Gastrocnemius medialis (tissue), 4 donors: Measurements from ENCODE around the gene ETV7. TPM values are rescaled to one million over a fixed set of nuclear protein-coding genes. Genes with fewer than 3 reads are reported as not detected.
"Not testable (repeated sequence)": the region's sequence is repeated elsewhere in the genome, so short reads cannot be mapped to it uniquely, and the experiment has no call there.

ENCODE experiments used
- ATAC-seq, 2 donors: fragments of 150-250 bp; one replicate each; pipeline ENCODE4 v1.9.1; 2016
- DNase-seq, 2 donors: peaks; one replicate each; pipeline ENCODE4 v3.0.0-alpha.2; 2019
- H3K27ac ChIP-seq, 4 donors: fragments of 200-600 bp; sonication (generic); 1 replicate in 1 of 4; 2 replicates in 3 of 4; pipeline ENCODE4 v1.5.1; 2016 to 2018; ENCODE audit warnings: mild to moderate bottlenecking in 2 of 4, moderate library complexity in 1 of 4
- H3K27me3 ChIP-seq, 3 donors: fragments of 200-600 bp; sonication (generic) in 2 of 3; 1 replicate in 1 of 3; 2 replicates in 2 of 3; pipeline versions ENCODE4 v1.5.1 to v1.6.0; 2016 to 2019; ENCODE audit warnings: mild to moderate bottlenecking in 1 of 3, moderate library complexity in 1 of 3
- H3K36me3 ChIP-seq, 2 donors: fragments of 200-600 bp; sonication (generic) in 1 of 2; one replicate each; pipeline ENCODE4 v1.5.1; 2017 to 2018
- H3K4me1 ChIP-seq, 2 donors: fragments of 200-600 bp; sonication (generic) in 1 of 2; one replicate each; pipeline ENCODE4 v1.5.1; 2016 to 2017; ENCODE audit warnings: mild to moderate bottlenecking in 2 of 2
- H3K4me3 ChIP-seq, 4 donors: fragments of 200-600 bp; sonication (generic) in 3 of 4; 1 replicate in 1 of 4; 2 replicates in 3 of 4; pipeline ENCODE4 v1.5.1; 2016 to 2019; ENCODE audit warnings: mild to moderate bottlenecking in 2 of 4
- H3K9me3 ChIP-seq, 3 donors: fragments of 200-600 bp; sonication (generic) in 2 of 3; 1 replicate in 1 of 3; 2 replicates in 2 of 3; pipeline ENCODE4 v1.5.1; 2016 to 2019
- POLR2A ChIP-seq, 2 donors: fragments of 450-650 bp; IDR thresholded peaks; one replicate each; pipeline ENCODE4 v1.6.1; 2017; ENCODE audit warnings: antibody characterized with exemption in 2 of 2, mild to moderate bottlenecking in 2 of 2, moderate library complexity in 2 of 2
- in situ Hi-C, 4 donors: fragments of 200-750 bp; cut with MboI; loops; one replicate each; pipeline versions ENCODE4 v1.15.0 to v1.8.0; 2017; ENCODE audit warnings: low sequenced_read_pairs in 4 of 4
- intact Hi-C: fragments of 100-400 bp; cut with DNase I; formaldehyde crosslinking; loops from one replicate; pipeline ENCODE4 v1.15.1; 2023; ENCODE audit warnings: low total_unique reads
- total RNA-seq, 4 donors: library from RNA; depleted of rRNA; stranded (reverse); fragments of >200 nt; gene quantifications; one replicate each; pipeline versions ENCODE4 v1.1.0 to v1.2.3, GENCODE V29; 2016
- TF ChIP-seq, protein P1 (sequence below), 5 experiments: fragments of 450-650 bp in 3 of 5; fragments of 200-600 bp in 2 of 5; sonication (generic) in 2 of 5; IDR thresholded peaks in 4 of 5; conservative IDR thresholded peaks in 1 of 5; 1 replicate in 4 of 5; 2 replicates in 1 of 5; pipeline ENCODE4 v1.5.1; 2016 to 2019; ENCODE audit warnings: antibody characterized with exemption in 5 of 5, mild to moderate bottlenecking in 3 of 5, moderate library complexity in 3 of 5

The ETV7 gene
- total RNA-seq, 4 donors from 2014 or later: not detected

DNA sequence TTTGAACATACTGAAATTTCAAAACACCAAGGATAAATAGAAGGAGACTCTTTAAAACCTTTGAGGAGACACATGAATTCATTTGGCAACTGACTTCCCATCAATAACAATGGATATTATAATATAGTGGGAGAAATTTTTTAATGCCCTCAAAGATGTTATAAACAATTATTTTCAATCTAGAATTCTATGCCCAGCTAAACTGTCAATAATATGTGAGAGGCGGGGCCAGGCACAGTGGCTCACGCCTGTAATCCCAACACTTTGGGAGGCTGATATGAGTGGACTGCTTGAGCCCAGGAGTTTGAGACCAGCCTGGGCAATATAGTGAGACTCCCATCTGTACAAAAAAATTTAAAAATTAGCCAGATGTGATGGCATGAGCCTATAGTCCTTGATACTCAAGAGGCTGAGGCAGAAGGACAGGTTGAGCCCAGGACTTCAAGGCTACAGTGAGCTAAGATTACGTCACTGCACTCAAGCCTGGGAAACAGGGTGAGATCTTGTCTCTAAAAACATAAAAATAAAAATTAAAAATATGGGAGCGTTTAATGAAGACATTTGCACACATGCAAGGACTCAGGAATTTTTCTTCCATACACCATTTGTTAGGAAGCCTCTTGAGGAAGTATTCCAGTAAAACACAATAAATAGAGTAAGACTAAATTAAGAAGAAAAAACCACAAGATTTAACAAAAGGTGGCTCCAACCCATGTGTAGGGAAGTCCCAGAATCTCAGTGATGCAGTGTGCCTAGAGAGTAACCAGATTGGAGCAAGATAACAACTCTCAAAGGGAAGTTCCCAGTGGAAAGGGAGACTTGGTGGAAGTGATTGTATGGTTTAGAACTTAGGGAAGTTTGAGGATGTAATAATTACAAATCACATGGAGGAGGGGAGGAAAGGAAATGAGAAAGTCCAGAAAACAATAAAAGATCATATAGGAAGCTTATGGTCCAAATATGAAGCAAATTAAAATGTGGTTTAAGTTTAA lies 26.3 kb upstream of the ETV7 start:
- intact Hi-C loops (no loop called here), in situ Hi-C loops (no loop called here)
- H3K36me3 ChIP-seq: no peaks in the 10 kb centered on the region
- no peak for TF ChIP-seq POLR2A (IDR thresholded peaks at IDR 0.05)
- TF ChIP-seq, protein P1, sequence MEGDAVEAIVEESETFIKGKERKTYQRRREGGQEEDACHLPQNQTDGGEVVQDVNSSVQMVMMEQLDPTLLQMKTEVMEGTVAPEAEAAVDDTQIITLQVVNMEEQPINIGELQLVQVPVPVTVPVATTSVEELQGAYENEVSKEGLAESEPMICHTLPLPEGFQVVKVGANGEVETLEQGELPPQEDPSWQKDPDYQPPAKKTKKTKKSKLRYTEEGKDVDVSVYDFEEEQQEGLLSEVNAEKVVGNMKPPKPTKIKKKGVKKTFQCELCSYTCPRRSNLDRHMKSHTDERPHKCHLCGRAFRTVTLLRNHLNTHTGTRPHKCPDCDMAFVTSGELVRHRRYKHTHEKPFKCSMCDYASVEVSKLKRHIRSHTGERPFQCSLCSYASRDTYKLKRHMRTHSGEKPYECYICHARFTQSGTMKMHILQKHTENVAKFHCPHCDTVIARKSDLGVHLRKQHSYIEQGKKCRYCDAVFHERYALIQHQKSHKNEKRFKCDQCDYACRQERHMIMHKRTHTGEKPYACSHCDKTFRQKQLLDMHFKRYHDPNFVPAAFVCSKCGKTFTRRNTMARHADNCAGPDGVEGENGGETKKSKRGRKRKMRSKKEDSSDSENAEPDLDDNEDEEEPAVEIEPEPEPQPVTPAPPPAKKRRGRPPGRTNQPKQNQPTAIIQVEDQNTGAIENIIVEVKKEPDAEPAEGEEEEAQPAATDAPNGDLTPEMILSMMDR (IDR thresholded peaks at IDR 0.05 in 4 of 5, conservative IDR thresholded peaks at IDR 0.05 in 1 of 5): no peak
- H3K27ac ChIP-seq: no peak overlapping the region
- H3K27me3 ChIP-seq: no peaks in the 10 kb centered on the region
- H3K9me3 ChIP-seq: no peaks in the 10 kb centered on the region
- ATAC-seq (no peak), DNase-seq (no peak)
- no peaks in the 10 kb centered on the region for H3K4me1 ChIP-seq
- H3K4me3 ChIP-seq: no peak overlapping the region

DNA sequence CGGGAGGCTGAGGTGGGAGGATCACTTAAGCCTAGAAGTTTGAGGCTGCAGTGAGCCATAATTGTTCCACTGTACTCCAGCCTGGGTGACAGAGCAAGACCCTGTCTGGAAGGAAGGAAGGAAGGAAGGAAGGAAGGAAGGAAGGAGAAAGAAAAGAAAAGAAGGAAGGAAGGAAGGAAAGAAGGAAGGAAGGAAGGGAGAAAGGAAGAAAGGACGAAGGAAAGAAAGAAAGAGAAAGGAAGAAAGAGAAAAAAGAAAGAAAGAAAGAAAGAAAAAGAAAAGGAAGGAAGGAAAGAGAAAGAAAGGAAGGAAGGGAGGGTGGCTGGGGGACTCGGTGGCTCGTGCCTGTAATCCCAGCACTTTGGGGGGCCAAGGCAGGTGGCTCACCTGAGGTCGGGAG lies 22.2 kb upstream of the ETV7 start:
- H3K9me3 ChIP-seq, in situ Hi-C loops, H3K4me1 ChIP-seq, H3K36me3 ChIP-seq, ATAC-seq, DNase-seq, H3K27me3 ChIP-seq, H3K4me3 ChIP-seq, H3K27ac ChIP-seq, intact Hi-C loops: not testable (repeated sequence)

DNA sequence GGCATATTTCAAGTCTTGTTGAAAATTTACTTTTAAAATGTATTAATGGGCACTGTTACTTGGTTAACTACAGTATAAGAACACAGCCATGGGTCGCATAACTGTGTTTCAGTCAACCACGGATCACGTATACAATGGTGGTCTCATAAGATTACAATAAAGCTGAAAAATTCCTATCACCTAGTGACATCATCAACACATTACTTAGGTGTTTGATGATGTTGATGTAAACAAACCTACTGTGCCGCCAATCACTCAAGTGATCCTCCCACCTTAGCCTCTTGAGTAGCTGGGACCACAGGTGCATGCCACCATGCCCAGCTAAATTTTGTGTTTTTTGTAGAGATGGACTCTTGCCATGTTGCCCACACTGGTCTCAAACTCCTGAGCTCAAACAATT lies 16.7 kb upstream of the ETV7 start:
- TF ChIP-seq, protein P1 (IDR thresholded peaks at IDR 0.05 in 4 of 5, conservative IDR thresholded peaks at IDR 0.05 in 1 of 5): no peak
- TF ChIP-seq POLR2A (IDR thresholded peaks at IDR 0.05): no peak

DNA sequence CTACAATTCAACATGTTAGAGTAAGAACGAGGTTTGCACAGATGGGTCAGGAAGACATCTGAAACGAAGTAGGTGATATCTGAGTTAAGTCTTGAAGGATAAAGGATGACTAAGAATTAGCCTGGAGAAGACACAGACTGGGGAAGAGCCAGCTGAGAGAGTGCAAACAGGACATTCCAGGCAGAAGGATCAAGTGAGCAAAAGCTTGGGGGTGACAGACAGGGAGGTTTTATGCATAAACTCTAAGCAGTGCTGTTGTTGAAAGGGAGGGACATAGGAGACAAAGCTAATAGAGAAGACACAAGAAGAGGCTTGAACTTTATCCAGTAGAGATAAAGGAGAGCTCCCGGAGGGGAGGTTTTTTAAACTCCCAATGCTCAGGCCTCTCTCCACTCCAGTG lies 15.0 kb upstream of the ETV7 start:
- no peak for DNase-seq
- ATAC-seq: no peak
- H3K27ac ChIP-seq: no peak overlapping the region
- H3K9me3 ChIP-seq: no peaks in the 10 kb centered on the region
- H3K27me3 ChIP-seq: no peaks in the 10 kb centered on the region
- H3K4me1 ChIP-seq: no peaks in the 10 kb centered on the region
- H3K4me3 ChIP-seq: no peak overlapping the region
- intact Hi-C loops: no loop called here
- in situ Hi-C loops: no loop called here
- TF ChIP-seq, protein P1 (IDR thresholded peaks at IDR 0.05 in 4 of 5, conservative IDR thresholded peaks at IDR 0.05 in 1 of 5): no peak
- no peak for TF ChIP-seq POLR2A (IDR thresholded peaks at IDR 0.05)
- H3K36me3 ChIP-seq: no peaks in the 10 kb centered on the region

More for the DNA sequence above, 16.7 kb upstream of the ETV7 start:
- Histone ChIP-seq H3K4me1 (no peaks in the 10 kb centered on the region), H3K27ac (no peak overlapping the region), H3K9me3 (no peaks in the 10 kb centered on the region), H3K4me3 (no peak overlapping the region), H3K27me3 (no peaks in the 10 kb centered on the region), H3K36me3 (no peaks in the 10 kb centered on the region)
- ATAC-seq (no peak), DNase-seq (no peak)
- in situ Hi-C loops: no loop called here
- intact Hi-C loops: no loop called here

DNA sequence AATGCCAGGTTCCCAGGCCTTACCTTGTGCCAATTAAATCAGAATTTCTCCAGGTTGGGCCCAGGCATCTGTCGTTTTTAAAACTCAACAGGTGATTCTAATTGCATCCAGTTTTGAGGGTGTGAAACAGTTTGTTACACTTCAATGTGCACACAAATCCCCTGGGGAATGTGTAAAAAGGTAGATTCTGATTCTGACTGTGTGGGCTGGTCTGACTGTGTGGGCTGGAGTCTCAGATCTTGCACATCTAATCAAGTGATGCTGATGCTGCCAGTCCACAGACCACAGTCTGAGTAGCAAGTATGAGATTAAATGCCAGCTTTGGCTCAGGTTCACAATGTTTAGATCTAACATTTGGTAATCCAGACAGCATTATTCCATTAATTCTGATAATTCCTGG lies 12.5 kb upstream of the ETV7 start:
- Histone ChIP-seq H3K9me3 (no peaks in the 10 kb centered on the region), H3K27me3 (no peaks in the 10 kb centered on the region), H3K4me3 (no peak overlapping the region), H3K4me1 (no peaks in the 10 kb centered on the region), H3K36me3 (no peaks in the 10 kb centered on the region), H3K27ac (no peak overlapping the region)
- TF ChIP-seq, protein P1 (IDR thresholded peaks at IDR 0.05 in 4 of 5, conservative IDR thresholded peaks at IDR 0.05 in 1 of 5): no peak
- TF ChIP-seq POLR2A (IDR thresholded peaks at IDR 0.05): no peak
- intact Hi-C loops: no loop called here
- in situ Hi-C loops: no loop called here
- DNase-seq (no peak), ATAC-seq (no peak)
